SK-N-SH (cell line): ENCODE data around the gene HECW1. TPM values are rescaled to one million over a fixed set of nuclear protein-coding genes. Genes with fewer than 3 reads are reported as not detected.

Source experiments
- CTCF ChIA-PET: fragments of 300-600, 350-600 bp; formaldehyde crosslinking; extraction: SDS; loops from one replicate; lab custom pipeline; 2021; lab: Yijun Ruan, JAX
- POLR2A ChIA-PET: fragments of 350-600 bp; sonication (Branson Sonifier 250); formaldehyde crosslinking; extraction: SDS; loops from one replicate; lab custom pipeline; 2020; ENCODE audit warnings: antibody characterized with exemption, inconsistent platforms; lab: Yijun Ruan, JAX
- DNase-seq: peaks from one replicate; pipeline ENCODE4 v3.0.0; 2012
- H2AFZ ChIP-seq: fragments of 200-600 bp; sonication (generic); 2 replicates; pipeline ENCODE4 v1.8.1; 2016; ENCODE audit warnings: antibody characterized with exemption, mild to moderate bottlenecking, low read depth
- H3F3A ChIP-seq: fragments of 200-600 bp; sonication (generic); replicated peaks from 2 replicates; pipeline ENCODE3; 2016; ENCODE audit warnings: antibody characterized with exemption, mild to moderate bottlenecking; ENCODE audit not compliant: insufficient read depth
- H3K27ac ChIP-seq, 2 experiments: fragments of 200-500 bp in 1 of 2; fragments of 200-600 bp in 1 of 2; sonication (Bioruptor generic) in 1 of 2; sonication (generic), shearing (Covaris generic) in 1 of 2; 2 replicates each; pipeline versions ENCODE4 v1.5.1 to v1.6.1; 2014 to 2016; ENCODE audit warnings: low read depth in 2 of 2, inconsistent platforms in 1 of 2, low read length in 1 of 2, mild to moderate bottlenecking in 1 of 2, mixed read lengths in 1 of 2
- H3K27me3 ChIP-seq: fragments of 200-600 bp; sonication (generic), shearing (Covaris generic); 2 replicates; pipeline ENCODE4 v1.6.1; 2016; ENCODE audit warnings: mixed run types; ENCODE audit not compliant: insufficient read depth
- H3K36me3 ChIP-seq, 2 experiments: fragments of 200-500 bp in 1 of 2; fragments of 200-600 bp in 1 of 2; sonication (Bioruptor generic) in 1 of 2; sonication (generic) in 1 of 2; replicated peaks in 1 of 2; 2 replicates each; pipeline versions ENCODE3 to v1.5.1; 2014 to 2016; ENCODE audit warnings: low read length in 1 of 2, mild to moderate bottlenecking in 1 of 2; ENCODE audit not compliant: insufficient read depth in 2 of 2, control insufficient read depth in 1 of 2
- H3K4me1 ChIP-seq, 2 experiments: fragments of 200-500 bp in 1 of 2; fragments of 200-600 bp in 1 of 2; sonication (Bioruptor generic) in 1 of 2; sonication (generic), shearing (Covaris generic) in 1 of 2; 2 replicates each; pipeline versions ENCODE4 v1.5.1 to v1.6.1; 2014 to 2016; ENCODE audit warnings: low read depth in 1 of 2, low read length in 1 of 2, mixed run types in 1 of 2; ENCODE audit not compliant: insufficient read depth in 2 of 2, control insufficient read depth in 1 of 2
- H3K4me2 ChIP-seq: fragments of 200-600 bp; sonication (generic), shearing (Covaris generic); 2 replicates; pipeline ENCODE4 v1.6.1; 2017; ENCODE audit warnings: mixed run types
- H3K4me3 ChIP-seq, 2 experiments: fragments of 200-500 bp in 1 of 2; fragments of 200-600 bp in 1 of 2; sonication (Bioruptor generic) in 1 of 2; sonication (generic), shearing (Covaris generic) in 1 of 2; 2 replicates each; pipeline versions ENCODE4 v1.5.1 to v1.8.1; 2014 to 2016; ENCODE audit warnings: low read depth in 2 of 2, inconsistent platforms in 1 of 2, low read length in 1 of 2, mild to moderate bottlenecking in 1 of 2, mixed read lengths in 1 of 2, moderate library complexity in 1 of 2
- H3K79me2 ChIP-seq: fragments of 200-600 bp; sonication (generic); 2 replicates; pipeline ENCODE4 v1.8.1; 2017; ENCODE audit warnings: mild to moderate bottlenecking; ENCODE audit not compliant: insufficient read depth
- H3K9ac ChIP-seq: fragments of 200-600 bp; sonication (generic); 2 replicates; pipeline ENCODE4 v1.6.1; 2017; ENCODE audit warnings: mixed run types
- H3K9me2 ChIP-seq: fragments of 200-600 bp; sonication (generic); 2 replicates; pipeline ENCODE4 v1.6.1; 2017; ENCODE audit warnings: mixed run types
- H3K9me3 ChIP-seq: fragments of 200-600 bp; sonication (generic); 2 replicates; pipeline ENCODE4 v1.6.1; 2017; ENCODE audit warnings: mixed run types, mild to moderate bottlenecking, moderate library complexity
- H4K20me1 ChIP-seq: fragments of 200-600 bp; sonication (generic); 2 replicates; pipeline ENCODE4 v1.6.1; 2017; ENCODE audit warnings: mild to moderate bottlenecking, mixed run types; ENCODE audit not compliant: insufficient read depth
- ELF1 ChIP-seq: IDR thresholded peaks from 2 replicates; pipeline ENCODE4 v1.4.0; 2012
- EP300 ChIP-seq, 2 experiments: IDR thresholded peaks; 2 replicates each; pipeline versions ENCODE4 v1.4.0 to v1.6.1; 2012; ENCODE audit warnings: borderline replicate concordance in 1 of 2, low read depth in 1 of 2, low read length in 1 of 2
- FOXM1 ChIP-seq: IDR thresholded peaks from 2 replicates; pipeline ENCODE4 v1.4.0; 2012; ENCODE audit warnings: low read depth, mild to moderate bottlenecking
- GATA2 ChIP-seq: sonication (generic); formaldehyde crosslinking; IDR thresholded peaks from 2 replicates; pipeline ENCODE4 v1.5.0; 2020; ENCODE audit warnings: mild to moderate bottlenecking, missing genetic modification reagents
- JUND ChIP-seq: IDR thresholded peaks from 2 replicates; pipeline ENCODE4 v1.4.0; 2012
- MXI1 ChIP-seq: IDR thresholded peaks from 2 replicates; pipeline ENCODE4 v1.6.1; 2012; ENCODE audit warnings: mild to moderate bottlenecking, low read depth, low read length, improper control_type of control experiment
- NFIC ChIP-seq: IDR thresholded peaks from 2 replicates; pipeline ENCODE4 v1.4.0; 2012; ENCODE audit warnings: borderline replicate concordance
- NRF1 ChIP-seq: IDR thresholded peaks from 2 replicates; pipeline ENCODE4 v1.6.1; 2012; ENCODE audit warnings: low read depth, mild to moderate bottlenecking, low read length
- RAD21 ChIP-seq: IDR thresholded peaks from 2 replicates; pipeline ENCODE4 v1.6.1; 2012; ENCODE audit warnings: mild to moderate bottlenecking, low read length
- RCOR1 ChIP-seq: fragments of 150-350 bp; IDR thresholded peaks from 2 replicates; pipeline ENCODE4 v1.6.1; 2017; ENCODE audit warnings: antibody characterized with exemption, low read length
- REST ChIP-seq: IDR thresholded peaks from 2 replicates; pipeline ENCODE4 v1.6.1; 2012; ENCODE audit warnings: mild to moderate bottlenecking, low read depth, low read length, moderate library complexity
- SIN3A ChIP-seq: IDR thresholded peaks from 2 replicates; pipeline ENCODE4 v1.6.1; 2012; ENCODE audit warnings: low read depth, mild to moderate bottlenecking, low read length, moderate library complexity, borderline replicate concordance
- SMC3 ChIP-seq: IDR thresholded peaks from 2 replicates; pipeline ENCODE4 v1.6.1; 2012; ENCODE audit warnings: low read depth, low read length, improper control_type of control experiment
- TEAD4 ChIP-seq: IDR thresholded peaks from 2 replicates; pipeline ENCODE4 v1.4.0; 2012; ENCODE audit warnings: mild to moderate bottlenecking, borderline replicate concordance; ENCODE audit not compliant: insufficient read depth
- USF2 ChIP-seq: fragments of 150-350 bp; IDR thresholded peaks from 2 replicates; pipeline ENCODE4 v1.6.1; 2017; ENCODE audit warnings: antibody characterized with exemption, low read length, low read depth, borderline replicate concordance
- WGBS: methylation state at CpG from one replicate; pipeline ENCODE4 v1.1.6; 2017; ENCODE audit warnings: low lambda C conversion rate; 5-methylcytosine and 5-hydroxymethylcytosine counted together
- polyA plus RNA-seq, 3 experiments: library from polyadenylated mRNA; depleted of rRNA; stranded (reverse); fragments of >200 nt; gene quantifications; 2 replicates each; pipeline ENCODE4 v1.2.3, GENCODE V29; 2012
- TF ChIP-seq, protein P1 (sequence below): IDR thresholded peaks from 2 replicates; pipeline ENCODE4; 2012
- TF ChIP-seq, protein P2 (sequence below): IDR thresholded peaks from 2 replicates; pipeline ENCODE4 v1.4.0; 2012; ENCODE audit warnings: low read depth

HECW1 gene
- polyA plus RNA-seq, 1 of the 3 experiments (the other 2 are of a cell fraction): not detected

DNA sequence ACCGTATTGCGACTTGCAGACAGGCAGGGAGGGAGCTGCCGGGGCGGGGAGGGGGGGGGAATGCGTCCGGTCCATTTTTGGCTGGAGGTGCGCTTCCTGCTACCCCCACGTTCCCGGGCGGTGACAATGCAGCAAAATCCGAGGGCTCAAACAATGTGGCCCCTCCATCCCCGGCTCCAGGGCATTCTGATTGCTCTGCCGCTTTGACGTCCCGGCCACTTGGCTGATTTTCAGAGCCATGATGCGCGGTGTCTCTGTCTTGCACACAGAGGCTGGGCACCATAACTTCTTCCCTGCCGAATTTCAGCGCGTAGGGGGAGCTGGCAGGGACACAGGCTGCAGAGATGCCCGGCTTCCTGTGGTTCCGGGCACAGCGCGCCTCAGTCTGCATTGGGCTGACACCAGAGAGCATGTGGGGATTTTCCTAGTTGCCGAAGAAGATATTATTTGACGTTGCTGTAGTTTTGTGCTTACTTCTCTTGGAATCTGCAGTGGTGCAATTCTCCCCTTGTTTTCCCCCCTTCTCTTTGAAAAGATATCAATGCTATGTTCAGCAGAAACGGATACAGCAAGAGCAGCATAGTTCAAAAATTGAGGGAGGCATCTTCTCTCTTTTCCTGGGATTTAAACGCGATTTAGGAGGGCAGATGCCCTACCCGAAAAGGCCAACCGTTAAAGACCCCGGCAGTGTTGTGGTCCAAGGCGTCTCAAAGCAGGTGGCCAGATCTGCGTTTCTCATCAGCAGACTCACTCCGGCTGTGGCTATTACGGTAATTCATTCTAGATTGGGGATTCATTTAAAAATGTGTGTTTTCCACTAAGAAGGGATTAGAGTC lies 1.4 kb downstream of the HECW1 start:
- H3K4me3 ChIP-seq: no peak overlapping the region
- WGBS: 6% methylated on average over 30 of the region's 36 CpGs
- no peaks in the 10 kb centered on the region for H3F3A ChIP-seq
- H4K20me1 ChIP-seq: no peaks in the 10 kb centered on the region
- H3K4me2 ChIP-seq: peak overlapping the region; percentile 61; the same call in 1 of the 2 replicates
- POLR2A ChIA-PET: no interaction called here
- no peak overlapping the region for H2AFZ ChIP-seq
- H3K4me1 ChIP-seq: no peaks in the 10 kb centered on the region; a peak in 1 of 4 replicates
- peak; percentile 32 for DNase-seq
- H3K9me2 ChIP-seq: no peaks in the 10 kb centered on the region
- no peaks in the 10 kb centered on the region for H3K9me3 ChIP-seq
- CTCF ChIA-PET: no interaction called here
- H3K36me3 ChIP-seq: no peaks in the 10 kb centered on the region
- no peaks in the 10 kb centered on the region for H3K79me2 ChIP-seq
- TF ChIP-seq RCOR1: no peak
- no peak overlapping the region for H3K27ac ChIP-seq
- H3K9ac ChIP-seq: no peak overlapping the region
- peaks cover 82% of the 10 kb centered on the region for H3K27me3 ChIP-seq

GRCh38 chr7:43114458-43114780 lies 2.0 kb downstream of the HECW1 start:
- Histone ChIP-seq H3K27me3 (peaks cover 82% of the 10 kb centered on the region), H3K27ac (no peak overlapping the region), H3K4me2 (no peak overlapping the region), H4K20me1 (no peaks in the 10 kb centered on the region), H3K4me1 (no peaks in the 10 kb centered on the region; a peak in 1 of 4 replicates), H3F3A (no peaks in the 10 kb centered on the region), H3K9me3 (no peaks in the 10 kb centered on the region), H3K79me2 (no peaks in the 10 kb centered on the region), H3K4me3 (no peak overlapping the region), H2AFZ (no peak overlapping the region), H3K9ac (no peak overlapping the region), H3K9me2 (no peaks in the 10 kb centered on the region), H3K36me3 (no peaks in the 10 kb centered on the region)
- TF ChIP-seq SIN3A (no peak), NRF1 (no peak), RAD21 (no peak), ELF1 (no peak), GATA2 (no peak), MXI1 (no peak), NFIC (no peak), SMC3 (no peak), USF2 (no peak), JUND (no peak), FOXM1 (no peak), REST (no peak), TEAD4 (no peak), RCOR1 (no peak), EP300 (IDR thresholded peaks at IDR 0.05; ENCODE audit: borderline replicate concordance in 1 of 2, low read depth in 1 of 2, low read length in 1 of 2) (no peak)
- TF ChIP-seq, protein P1, sequence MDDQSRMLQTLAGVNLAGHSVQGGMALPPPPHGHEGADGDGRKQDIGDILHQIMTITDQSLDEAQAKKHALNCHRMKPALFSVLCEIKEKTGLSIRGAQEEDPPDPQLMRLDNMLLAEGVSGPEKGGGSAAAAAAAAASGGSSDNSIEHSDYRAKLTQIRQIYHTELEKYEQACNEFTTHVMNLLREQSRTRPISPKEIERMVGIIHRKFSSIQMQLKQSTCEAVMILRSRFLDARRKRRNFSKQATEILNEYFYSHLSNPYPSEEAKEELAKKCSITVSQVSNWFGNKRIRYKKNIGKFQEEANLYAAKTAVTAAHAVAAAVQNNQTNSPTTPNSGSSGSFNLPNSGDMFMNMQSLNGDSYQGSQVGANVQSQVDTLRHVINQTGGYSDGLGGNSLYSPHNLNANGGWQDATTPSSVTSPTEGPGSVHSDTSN: no peak
- TF ChIP-seq, protein P2, sequence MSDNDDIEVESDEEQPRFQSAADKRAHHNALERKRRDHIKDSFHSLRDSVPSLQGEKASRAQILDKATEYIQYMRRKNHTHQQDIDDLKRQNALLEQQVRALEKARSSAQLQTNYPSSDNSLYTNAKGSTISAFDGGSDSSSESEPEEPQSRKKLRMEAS: no peak
- DNase-seq: no peak
- ChIA-PET CTCF (no interaction called here), POLR2A (no interaction called here)
- WGBS: 4% methylated on average over 3 of the region's 3 CpGs
